Activated CD4-positive, alpha-beta memory T cell treated with anti-CD3 and anti-CD28 coated beads for 36 hours (primary cell): ENCODE measurements around the gene NPAS2. TPM values are rescaled to one million over a fixed set of nuclear protein-coding genes. Genes with fewer than 3 reads are reported as not detected.

Experiments
- CTCF ChIA-PET: fragments of 350-600 bp; sonication (Branson Sonifier 250); formaldehyde crosslinking; loops from one replicate; lab custom pipeline; 2021; ENCODE audit warnings: antibody characterized with exemption, inconsistent platforms; lab: Charles Lee
- POLR2A ChIA-PET: fragments of 350-600 bp; sonication (Branson Sonifier 250); formaldehyde crosslinking; loops from one replicate; lab custom pipeline; 2021; ENCODE audit warnings: antibody characterized with exemption; lab: Charles Lee
- DNase-seq: peaks from one replicate; pipeline ENCODE4 v3.0.0-alpha.2; 2020
- H3K27ac Mint-ChIP-seq: one replicate; pipeline ENCODE4 v1.8.0; 2021; ENCODE audit warnings: mixed read lengths
- H3K27me3 Mint-ChIP-seq: one replicate; pipeline ENCODE4 v1.8.0; 2021; ENCODE audit warnings: mixed read lengths
- H3K36me3 Mint-ChIP-seq: one replicate; pipeline ENCODE4 v1.8.0; 2021; ENCODE audit warnings: mixed read lengths
- H3K4me1 Mint-ChIP-seq: one replicate; pipeline ENCODE4 v1.8.0; 2021; ENCODE audit warnings: low read depth, mixed read lengths
- H3K4me3 Mint-ChIP-seq: one replicate; pipeline ENCODE4 v1.8.0; 2021; ENCODE audit warnings: mild to moderate bottlenecking, mixed read lengths
- H3K9me3 Mint-ChIP-seq: one replicate; pipeline ENCODE4 v1.8.0; 2021; ENCODE audit warnings: mixed read lengths
- intact Hi-C: fragments of 100-400 bp; cut with micrococcal nuclease; formaldehyde crosslinking; loops from one replicate; pipeline ENCODE4 v1.15.1; 2023
- total RNA-seq, 2 experiments: library from RNA; stranded (reverse); gene quantifications; one replicate each; pipeline ENCODE4 v1.2.3, GENCODE V29; 2021

Gene NPAS2
- total RNA-seq, 2 experiments from 2014 or later, result 1.4 to 2.3 TPM

- H3K27me3 Mint-ChIP-seq, result no peaks in the 10 kb centered on the region
- H3K27ac Mint-ChIP-seq, result peak within 1 kb of the TSS; percentile 87
- ChIA-PET POLR2A (interaction anchor here (0.7 to 2.4 kb wide), 7 partner anchors 11 to 445 kb away, joined by 3 to 9 read pairs (median 3); partner anchors contain the start of gene PDCL3), CTCF (interaction anchor here (0.9 to 3.0 kb wide), 5 partner anchors 10 to 407 kb away, joined by 3 to 21 read pairs (median 3); partner anchors contain the start of gene CNOT11)
- intact Hi-C loops, result loop anchor here (1.0 to 5.0 kb wide), 3 partner anchors 251 to 440 kb away; partner anchors contain the start of genes CNOT11, PDCL3 and RNF149
- no peaks in the 10 kb centered on the region for H3K9me3 Mint-ChIP-seq
- peaks cover 51% of the 10 kb centered on the region for H3K36me3 Mint-ChIP-seq
- H3K4me3 Mint-ChIP-seq, result peak within 1 kb of the TSS; percentile 90
- peak; percentile 98 for DNase-seq
- H3K4me1 Mint-ChIP-seq, result peaks cover 40% of the 10 kb centered on the region
These were observed 182.0 kb downstream of the NPAS2 start, which contains the start of gene RPL31 for GRCh38 chr2:101001691-101002561. TSS of gene RPL31 (plus strand) at chr2:101002289. CDS start at chr2:101002702, 413 bp downstream.

- Mint-ChIP-seq H3K27ac (peak overlapping the region; percentile 87), H3K9me3 (no peaks in the 10 kb centered on the region), H3K4me3 (peak overlapping the region; percentile 90)
These were observed 182.8 kb downstream of the NPAS2 start for GRCh38 chr2:101002562-101003277.

DNA sequence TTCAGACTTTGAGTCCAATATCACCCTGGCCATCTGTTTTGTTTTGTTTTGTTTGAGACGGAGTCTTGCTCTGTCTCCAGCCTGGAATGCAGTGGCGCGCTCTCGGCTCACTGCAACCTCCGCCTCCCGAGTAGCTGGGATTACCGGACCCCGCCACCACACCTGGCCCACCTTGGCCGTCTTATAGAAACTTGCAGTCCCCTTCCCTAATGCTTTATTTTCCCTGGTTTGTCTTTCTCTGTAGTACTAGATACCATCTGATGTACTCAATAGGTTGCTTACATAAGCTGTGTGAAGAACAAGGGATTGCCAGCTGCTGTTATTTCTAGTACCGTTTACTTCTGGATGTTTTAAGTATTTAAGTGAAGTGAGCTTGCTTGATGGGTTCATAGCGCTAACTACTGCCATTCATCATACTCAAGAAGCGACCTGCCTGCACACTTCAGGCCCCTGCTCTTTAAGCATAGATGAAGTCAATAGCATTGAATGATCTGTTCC, 183.4 kb downstream of the NPAS2 start:
- Mint-ChIP-seq H3K27ac (peak overlapping the region; percentile 87), H3K9me3 (no peaks in the 10 kb centered on the region), H3K4me1 (peaks cover 53% of the 10 kb centered on the region), H3K4me3 (peak overlapping the region; percentile 90), H3K36me3 (peaks cover 64% of the 10 kb centered on the region), H3K27me3 (no peaks in the 10 kb centered on the region)
- ChIA-PET CTCF (interaction anchor here (0.6 to 3.0 kb wide), 4 partner anchors 9 to 396 kb away, joined by 3 to 21 read pairs (median 3); no protein-coding TSS in a partner anchor), POLR2A (interaction anchor here (0.6 to 2.4 kb wide), 4 partner anchors 9 to 387 kb away, joined by 3 to 7 read pairs (median 4); no protein-coding TSS in a partner anchor)
- intact Hi-C loops, result loop anchor here (2.0 to 5.0 kb wide), 2 partner anchors 249 to 304 kb away; partner anchors contain the start of genes CNOT11 and RNF149
- no peak for DNase-seq

More at GRCh38 chr2:101002562-101003277, 182.8 kb downstream of the NPAS2 start:
- no peak for DNase-seq
- no peaks in the 10 kb centered on the region for H3K27me3 Mint-ChIP-seq
- H3K36me3 Mint-ChIP-seq, result peaks cover 58% of the 10 kb centered on the region
- H3K4me1 Mint-ChIP-seq, result peaks cover 47% of the 10 kb centered on the region
- ChIA-PET POLR2A (interaction anchor here (0.6 to 2.4 kb wide), 5 partner anchors 10 to 440 kb away, joined by 3 to 9 read pairs (median 6); partner anchors contain the start of gene PDCL3), CTCF (interaction anchor here (0.9 to 3.0 kb wide), 5 partner anchors 9 to 408 kb away, joined by 3 to 21 read pairs (median 3); partner anchors contain the start of gene CNOT11)
- intact Hi-C loops, result loop anchor here (1.0 to 5.0 kb wide), 3 partner anchors 250 to 440 kb away; partner anchors contain the start of genes CNOT11, PDCL3 and RNF149

GRCh38 chr2:101004620-101005325, 184.8 kb downstream of the NPAS2 start:
- Mint-ChIP-seq H3K36me3 (peaks cover 73% of the 10 kb centered on the region), H3K27me3 (no peaks in the 10 kb centered on the region), H3K27ac (peak overlapping the region; percentile 87), H3K4me1 (peaks cover 57% of the 10 kb centered on the region), H3K9me3 (no peaks in the 10 kb centered on the region), H3K4me3 (peak overlapping the region; percentile 90)
- ChIA-PET CTCF (interaction anchor here (1.2 kb wide), 1 partner anchor 8 kb away, joined by 3 read pairs; no protein-coding TSS in a partner anchor), POLR2A (no interaction called here)
- intact Hi-C loops, result loop anchor here (5.0 kb wide), 1 partner anchor 303 kb away; the partner anchor contains the start of gene RNF149
- no peak for DNase-seq

DNA sequence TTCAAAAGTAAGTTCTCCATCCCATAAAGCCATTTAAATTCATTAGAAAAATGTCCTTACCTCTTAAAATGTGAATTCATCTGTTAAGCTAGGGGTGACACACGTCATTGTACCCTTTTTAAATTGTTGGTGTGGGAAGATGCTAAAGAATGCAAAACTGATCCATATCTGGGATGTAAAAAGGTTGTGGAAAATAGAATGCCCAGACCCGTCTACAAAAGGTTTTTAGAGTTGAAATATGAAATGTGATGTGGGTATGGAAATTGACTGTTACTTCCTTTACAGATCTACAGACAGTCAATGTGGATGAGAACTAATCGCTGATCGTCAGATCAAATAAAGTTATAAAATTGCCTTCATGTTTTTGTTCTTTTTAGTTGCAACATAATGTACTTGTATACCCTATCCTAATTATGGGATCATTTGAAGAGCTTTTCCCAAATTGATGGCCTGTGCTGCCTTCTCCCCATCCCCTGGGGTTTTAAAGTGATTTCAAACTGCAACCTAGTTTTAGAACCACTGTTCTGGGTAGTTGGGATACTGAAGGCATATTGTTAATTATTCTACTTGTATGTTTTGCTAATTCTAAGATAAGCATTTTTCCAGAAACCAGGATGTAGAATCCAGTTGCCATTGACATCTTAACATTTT, 186.3 kb downstream of the NPAS2 start:
- Mint-ChIP-seq H3K9me3 (no peaks in the 10 kb centered on the region), H3K27ac (peak overlapping the region; percentile 87), H3K4me1 (peaks cover 60% of the 10 kb centered on the region), H3K27me3 (no peaks in the 10 kb centered on the region), H3K36me3 (peaks cover 81% of the 10 kb centered on the region), H3K4me3 (no peak overlapping the region)
- ChIA-PET POLR2A (no interaction called here), CTCF (interaction anchor here (0.6 kb wide), 1 partner anchor 1725 kb away, joined by 4 read pairs; no protein-coding TSS in a partner anchor)
- intact Hi-C loops, result no loop called here
- DNase-seq, result no peak

GRCh38 chr2:101007415-101008345, 187.7 kb downstream of the NPAS2 start:
- intact Hi-C loops, result no loop called here
- DNase-seq, result no peak
- Mint-ChIP-seq H3K9me3 (no peaks in the 10 kb centered on the region), H3K4me3 (no peak overlapping the region), H3K4me1 (peaks cover 65% of the 10 kb centered on the region), H3K36me3 (peaks cover 80% of the 10 kb centered on the region), H3K27me3 (no peaks in the 10 kb centered on the region), H3K27ac (peak overlapping the region; percentile 59)
- ChIA-PET POLR2A (no interaction called here), CTCF (interaction anchor here (1.3 to 2.2 kb wide), 3 partner anchors 28 to 198 kb away, joined by 3 to 6 read pairs (median 5); no protein-coding TSS in a partner anchor)

GRCh38 chr2:101011152-101011551, 191.2 kb downstream of the NPAS2 start:
- ChIA-PET CTCF (interaction anchor here (0.7 to 3.2 kb wide), 3 partner anchors 9 to 195 kb away, joined by 3 to 27 read pairs (median 21); partner anchors contain the start of gene RPL31), POLR2A (no interaction called here)
- peak overlapping the region; percentile 60 for H3K27ac Mint-ChIP-seq
- no peaks in the 10 kb centered on the region for H3K27me3 Mint-ChIP-seq
- intact Hi-C loops, result no loop called here
- no peaks in the 10 kb centered on the region for H3K9me3 Mint-ChIP-seq
- H3K4me1 Mint-ChIP-seq, result peaks cover 39% of the 10 kb centered on the region
- DNase-seq, result no peak
- H3K4me3 Mint-ChIP-seq, result no peak overlapping the region
- peaks cover 61% of the 10 kb centered on the region for H3K36me3 Mint-ChIP-seq

DNA sequence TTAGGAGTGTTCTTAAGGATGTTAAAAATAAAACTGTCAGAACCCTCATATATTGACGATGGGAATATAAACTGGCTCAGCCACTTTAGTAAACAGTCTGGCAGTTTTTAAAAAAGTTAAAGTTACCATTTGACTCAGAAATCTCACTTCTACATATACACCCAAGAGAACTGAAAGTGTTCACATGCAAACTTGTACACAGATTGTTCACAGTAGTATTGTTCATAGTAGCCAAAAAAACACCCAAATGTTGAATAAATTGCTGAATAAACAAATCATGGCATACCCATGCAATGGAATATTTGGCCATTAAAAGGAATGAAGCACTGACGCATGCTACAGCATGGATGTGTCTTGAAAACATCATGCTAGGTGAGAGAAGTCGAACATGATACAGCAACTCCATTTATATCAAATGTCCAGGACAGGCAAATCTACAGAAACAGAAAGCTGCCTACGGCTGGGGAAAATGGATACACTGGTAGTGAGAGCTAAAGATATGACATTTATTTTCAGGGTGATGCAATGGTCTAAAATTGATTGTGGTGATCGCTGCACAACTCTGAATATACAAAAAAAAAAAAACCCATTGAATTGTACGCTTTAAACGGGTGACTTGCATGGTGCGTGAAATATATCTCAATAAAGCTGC, 192.2 kb downstream of the NPAS2 start:
- H3K9me3 Mint-ChIP-seq, result no peaks in the 10 kb centered on the region
- ChIA-PET CTCF (interaction anchor here (0.7 to 3.2 kb wide), 28 partner anchors 8 to 452 kb away, joined by 3 to 27 read pairs (median 4); partner anchors contain the start of genes PDCL3, RNF149, RPL31 and TBC1D8), POLR2A (interaction anchor here (1.3 to 1.6 kb wide), 2 partner anchors 10 to 240 kb away, joined by 6 to 7 read pairs; partner anchors contain the start of genes CNOT11 and RPL31)
- DNase-seq, result no peak
- H3K4me3 Mint-ChIP-seq, result no peak overlapping the region
- H3K36me3 Mint-ChIP-seq, result peaks cover 53% of the 10 kb centered on the region
- no peaks in the 10 kb centered on the region for H3K27me3 Mint-ChIP-seq
- peaks cover 35% of the 10 kb centered on the region for H3K4me1 Mint-ChIP-seq
- intact Hi-C loops, result loop anchor here (1.0 kb wide), 2 partner anchors 140 to 193 kb away; no protein-coding TSS in a partner anchor
- H3K27ac Mint-ChIP-seq, result peak overlapping the region; percentile 60

DNA sequence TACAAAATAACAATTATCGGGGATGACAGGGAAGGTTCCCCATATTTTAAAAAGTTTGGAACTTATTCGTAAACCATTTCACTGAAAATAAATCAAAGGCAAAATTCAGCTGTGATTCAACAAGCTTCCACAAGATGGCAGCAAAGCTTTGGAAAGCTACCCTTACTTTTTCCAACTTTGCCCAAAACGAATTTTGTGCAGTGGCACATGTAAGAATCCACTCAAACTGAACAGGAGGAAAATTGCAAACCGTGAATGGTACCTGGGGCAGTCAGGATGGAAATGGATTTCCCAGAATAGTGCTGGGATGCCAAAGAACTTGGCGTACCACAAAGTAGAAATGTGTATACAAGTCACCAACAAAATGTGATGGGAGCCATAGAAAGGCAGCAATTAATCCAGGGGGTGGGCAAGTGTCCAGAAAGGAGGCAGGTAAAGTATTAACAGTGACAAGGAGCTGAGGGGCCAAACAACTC, 192.8 kb downstream of the NPAS2 start:
- Mint-ChIP-seq H3K36me3 (peaks cover 48% of the 10 kb centered on the region), H3K4me1 (peaks cover 29% of the 10 kb centered on the region), H3K9me3 (no peaks in the 10 kb centered on the region), H3K4me3 (no peak overlapping the region), H3K27me3 (no peaks in the 10 kb centered on the region), H3K27ac (no peak overlapping the region)
- POLR2A ChIA-PET, result interaction anchor here (1.3 to 1.6 kb wide), 2 partner anchors 10 to 239 kb away, joined by 6 to 7 read pairs; partner anchors contain the start of genes CNOT11 and RPL31
- intact Hi-C loops, result loop anchor here (1.0 kb wide), 2 partner anchors 140 to 193 kb away; no protein-coding TSS in a partner anchor
- peak; percentile 24 for DNase-seq
- CTCF ChIA-PET, result interaction anchor here (0.7 to 3.2 kb wide), 28 partner anchors 8 to 453 kb away, joined by 3 to 27 read pairs (median 4); partner anchors contain the start of genes PDCL3, RNF149, RPL31 and TBC1D8
